NCI-H82 treated with DMSO at 0.1 percent for 48 hours (cell line): ENCODE data around the gene CEP55.
A peak's percentile ranks its signal among the peaks of the same experiment; 100 is the strongest.
"Not testable (repeated sequence)": the region's sequence is repeated elsewhere in the genome, so short reads cannot be mapped to it uniquely, and the experiment has no call there.

Source experiments
- DNase-seq: peaks from one replicate; lab custom pipeline; 2025; ENCODE audit not compliant: unreplicated experiment; lab: John Stamatoyannopoulos, UW

Gene CEP55

GRCh38 chr10:93509816-93510215 lies 13.4 kb downstream of the CEP55 start:
- DNase-seq: no peak

- DNase-seq: no peak
Measured at GRCh38 chr10:93512565-93512964, 16.2 kb downstream of the CEP55 start.

GRCh38 chr10:93513091-93513490 lies 16.7 kb downstream of the CEP55 start:
- peak; percentile 66 for DNase-seq

- DNase-seq: peak; percentile 70
Measured at GRCh38 chr10:93514521-93514920, 18.1 kb downstream of the CEP55 start.

GRCh38 chr10:93515071-93516005 lies 18.9 kb downstream of the CEP55 start:
- DNase-seq: no peak

- DNase-seq: no peak
Measured at GRCh38 chr10:93516006-93516380, 19.6 kb downstream of the CEP55 start.

GRCh38 chr10:93518531-93518930 lies 22.1 kb downstream of the CEP55 start:
- no peak for DNase-seq

- no peak for DNase-seq
Measured at GRCh38 chr10:93535293-93535692, 38.9 kb downstream of the CEP55 start.

GRCh38 chr10:93540871-93541270 lies 44.5 kb downstream of the CEP55 start:
- DNase-seq: not testable (repeated sequence)

- peak; percentile 62 for DNase-seq
Measured at GRCh38 chr10:93541402-93542357, 45.3 kb downstream of the CEP55 start.

- peak; percentile 95 for DNase-seq
Measured at GRCh38 chr10:93542358-93542791, 46.0 kb downstream of the CEP55 start.

- not testable (repeated sequence) for DNase-seq
Measured at GRCh38 chr10:93546995-93547394, 50.6 kb downstream of the CEP55 start.

GRCh38 chr10:93547522-93547921 lies 51.1 kb downstream of the CEP55 start:
- no peak for DNase-seq

- DNase-seq: no peak
Measured at GRCh38 chr10:93548376-93549071, 52.1 kb downstream of the CEP55 start.

GRCh38 chr10:93550606-93551005 lies 54.2 kb downstream of the CEP55 start:
- DNase-seq: no peak

- DNase-seq: no peak
Measured at GRCh38 chr10:93552780-93553179, 56.4 kb downstream of the CEP55 start.

- DNase-seq: no peak
Measured at GRCh38 chr10:93553482-93554315, 57.3 kb downstream of the CEP55 start.

- DNase-seq: no peak
Measured at GRCh38 chr10:93554316-93554663, 57.9 kb downstream of the CEP55 start.

GRCh38 chr10:93554760-93555432 lies 58.5 kb downstream of the CEP55 start:
- peak; percentile 41 for DNase-seq

GRCh38 chr10:93559490-93559889 lies 63.1 kb downstream of the CEP55 start:
- no peak for DNase-seq
